HL-60/S4 treated with phorbol 12-myristate 13-acetate at 8.2 ng/mL for 4 days and 3 days (cell line): ENCODE measurements around the gene CBARP.
"Not testable (repeated sequence)": the region's sequence is repeated elsewhere in the genome, so short reads cannot be mapped to it uniquely, and the experiment has no call there.

Source experiments
- in situ Hi-C: fragments of 300-500 bp; cut with MboI; formaldehyde crosslinking; loops from 2 replicates; pipeline ENCODE4 v1.15.0; 2022; ENCODE audit warnings: low sequenced_read_pairs

Gene CBARP

DNA sequence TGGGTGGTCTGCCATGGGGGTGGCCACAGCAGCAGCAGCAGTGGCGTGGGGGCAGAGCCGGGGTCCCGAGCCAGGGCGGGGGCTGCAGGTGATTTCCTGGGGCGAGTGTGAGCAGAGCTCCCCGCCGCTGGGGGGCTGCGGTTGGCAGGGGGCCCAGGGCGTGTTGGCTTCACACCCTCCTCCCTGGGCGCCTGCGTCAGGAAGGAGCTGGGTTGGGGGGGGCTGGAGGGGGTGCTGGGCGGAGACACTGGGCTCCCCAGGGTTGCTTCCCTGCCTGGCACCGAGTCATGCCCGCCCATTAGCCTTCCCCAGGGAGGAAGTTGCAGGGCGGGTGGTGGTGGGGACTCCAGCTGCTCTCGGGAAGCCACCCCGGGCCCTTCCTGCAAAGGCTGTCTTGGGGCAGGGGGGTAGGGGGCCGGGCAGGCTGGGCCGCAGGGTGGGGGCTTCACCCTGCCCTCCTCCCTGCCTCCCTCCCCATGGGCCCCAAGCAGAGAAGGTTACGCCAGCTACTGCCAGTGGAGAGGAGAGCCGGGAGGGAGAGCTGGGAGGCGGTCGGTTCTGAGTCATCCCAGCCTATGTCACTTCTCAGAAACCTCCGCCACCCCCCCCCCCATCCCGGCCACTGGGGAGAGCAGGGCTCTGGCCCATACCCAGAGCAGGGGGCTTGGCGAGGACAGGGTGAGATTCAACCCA lies 15.2 kb upstream of the CBARP start:
- in situ Hi-C loops: no loop called here

DNA sequence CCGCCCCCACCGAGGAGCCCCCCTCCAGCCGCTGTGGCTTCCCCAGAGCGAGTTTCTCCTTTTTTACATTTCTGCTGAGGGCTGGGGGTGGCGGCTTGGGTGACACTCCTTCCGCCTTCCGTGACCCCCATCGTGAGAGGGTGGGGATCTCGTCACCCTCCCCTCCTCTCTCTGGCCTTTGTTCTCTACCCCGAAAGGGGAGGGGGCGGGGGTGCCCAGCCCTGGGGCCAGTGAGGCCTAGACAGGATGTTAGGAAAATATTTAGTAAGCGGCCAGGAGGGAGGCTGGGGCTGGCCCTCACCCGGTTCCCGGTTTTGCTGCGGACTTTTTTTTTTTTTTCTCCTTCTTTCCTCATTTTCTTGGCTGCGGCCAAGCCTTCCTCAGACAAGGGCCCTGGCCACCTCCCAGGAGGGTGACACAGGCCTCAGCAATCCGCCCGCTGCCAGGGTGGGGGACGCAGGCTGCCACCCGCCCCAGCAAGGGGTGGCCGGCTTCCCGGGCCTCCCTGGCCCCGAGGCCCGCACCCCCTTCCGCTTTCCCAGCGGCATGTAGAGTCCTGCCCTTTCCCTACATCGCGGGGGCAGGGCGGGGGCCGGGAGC lies 14.5 kb upstream of the CBARP start:
- in situ Hi-C loops: no loop called here

DNA sequence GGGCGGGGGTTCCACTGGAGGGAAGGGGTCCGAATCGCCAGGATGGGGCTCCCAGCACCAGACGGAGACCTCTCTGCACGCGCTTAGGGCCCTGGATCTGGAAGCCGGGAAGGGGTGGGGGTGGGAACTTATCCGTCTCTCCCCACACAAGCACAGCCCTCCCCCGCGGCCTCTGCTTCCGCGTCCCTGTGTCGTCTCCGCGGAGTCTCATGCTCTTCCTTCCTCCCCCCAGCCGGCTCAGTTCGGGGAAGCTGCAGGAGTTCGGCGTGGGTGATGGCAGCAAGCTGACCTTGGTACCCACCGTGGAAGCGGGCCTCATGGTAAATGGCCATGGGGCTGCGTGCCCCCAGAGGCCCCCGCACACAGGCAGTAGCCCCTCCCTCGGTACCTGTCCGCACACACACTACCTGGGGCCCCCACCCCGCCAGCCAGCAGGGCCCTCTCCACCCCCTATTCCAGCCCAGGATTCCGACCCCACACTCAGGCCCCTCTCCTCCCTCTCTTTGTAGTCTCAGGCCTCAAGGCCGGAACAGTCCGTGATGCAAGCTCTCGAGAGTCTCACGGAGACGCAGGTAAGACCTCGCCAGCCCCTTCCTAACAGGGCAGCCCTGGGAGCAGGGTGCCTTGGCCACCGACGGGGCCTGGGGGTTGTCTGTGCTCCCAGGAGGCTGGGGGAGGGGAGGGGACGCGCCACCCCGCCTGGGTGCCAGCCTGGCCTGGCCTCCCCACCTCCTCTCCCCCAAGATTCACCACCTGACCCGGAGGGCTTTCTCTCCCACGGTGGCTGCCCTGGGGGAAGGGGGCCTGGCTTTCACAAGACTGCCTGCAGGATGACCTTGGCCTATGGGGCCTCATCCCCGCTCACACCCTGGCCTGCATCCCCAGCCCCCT lies 13.8 kb upstream of the CBARP start:
- in situ Hi-C loops: no loop called here

DNA sequence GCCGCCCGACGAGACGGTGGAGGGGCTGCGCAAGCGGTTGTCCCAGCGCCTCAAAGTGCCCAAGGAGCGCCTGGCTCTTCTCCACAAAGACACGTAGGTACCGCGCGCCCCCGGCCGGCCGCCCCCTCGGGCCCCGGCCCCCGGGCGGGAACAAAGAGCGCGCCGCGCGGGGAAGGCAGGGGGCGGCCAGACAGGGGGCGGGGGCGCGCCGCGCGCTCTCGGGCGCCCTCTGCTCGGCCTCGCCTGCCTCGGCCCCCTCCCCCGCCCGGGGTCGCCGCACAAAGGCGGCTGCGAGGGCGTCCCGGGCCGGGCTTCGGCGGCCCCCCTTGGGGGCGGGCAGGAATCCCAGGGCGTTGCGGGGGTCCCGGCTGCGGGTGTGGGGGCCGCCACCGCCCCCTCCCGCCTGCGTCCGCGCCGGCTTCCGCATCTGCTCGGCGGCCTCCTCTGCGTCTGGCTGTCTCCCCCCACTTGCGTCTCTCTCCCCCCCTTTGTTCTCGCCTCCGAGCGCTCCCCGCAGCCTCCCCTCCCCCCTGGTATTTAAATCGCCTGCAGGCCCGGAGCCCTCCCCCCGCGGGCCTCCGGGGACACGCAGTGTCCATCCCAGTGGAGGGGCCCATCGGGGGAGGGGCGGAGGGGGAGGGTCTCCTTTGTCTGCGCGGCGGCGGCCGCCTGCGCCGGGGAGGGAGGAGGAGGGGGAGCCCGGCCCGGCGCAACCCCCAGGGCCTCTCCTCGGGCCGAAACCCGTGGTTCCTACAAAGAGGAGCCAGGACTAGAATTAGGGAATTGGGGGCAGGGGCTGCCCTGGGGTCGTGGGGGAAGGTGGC lies 12.8 kb upstream of the CBARP start:
- in situ Hi-C loops: no loop called here

DNA sequence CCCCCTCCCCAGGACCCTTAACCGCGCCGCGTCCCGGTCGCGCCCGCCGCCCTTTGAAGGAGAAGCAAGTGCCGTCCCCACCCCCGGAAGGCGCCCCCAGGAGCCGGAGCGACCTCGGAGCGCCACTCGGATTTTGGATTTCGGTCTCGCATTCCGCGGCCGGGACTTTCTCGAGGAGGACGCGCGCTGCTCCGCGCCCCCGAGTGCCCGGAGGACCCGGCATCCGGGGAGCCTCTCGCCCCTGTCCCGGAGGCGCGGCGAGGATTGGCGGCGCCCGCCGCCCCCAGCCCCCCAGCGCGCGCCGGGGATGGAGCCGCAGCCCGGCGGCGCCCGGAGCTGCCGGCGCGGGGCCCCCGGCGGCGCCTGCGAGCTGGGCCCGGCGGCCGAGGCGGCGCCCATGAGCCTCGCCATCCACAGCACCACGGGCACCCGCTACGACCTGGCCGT lies 12.2 kb upstream of the CBARP start:
- in situ Hi-C loops: no loop called here

DNA sequence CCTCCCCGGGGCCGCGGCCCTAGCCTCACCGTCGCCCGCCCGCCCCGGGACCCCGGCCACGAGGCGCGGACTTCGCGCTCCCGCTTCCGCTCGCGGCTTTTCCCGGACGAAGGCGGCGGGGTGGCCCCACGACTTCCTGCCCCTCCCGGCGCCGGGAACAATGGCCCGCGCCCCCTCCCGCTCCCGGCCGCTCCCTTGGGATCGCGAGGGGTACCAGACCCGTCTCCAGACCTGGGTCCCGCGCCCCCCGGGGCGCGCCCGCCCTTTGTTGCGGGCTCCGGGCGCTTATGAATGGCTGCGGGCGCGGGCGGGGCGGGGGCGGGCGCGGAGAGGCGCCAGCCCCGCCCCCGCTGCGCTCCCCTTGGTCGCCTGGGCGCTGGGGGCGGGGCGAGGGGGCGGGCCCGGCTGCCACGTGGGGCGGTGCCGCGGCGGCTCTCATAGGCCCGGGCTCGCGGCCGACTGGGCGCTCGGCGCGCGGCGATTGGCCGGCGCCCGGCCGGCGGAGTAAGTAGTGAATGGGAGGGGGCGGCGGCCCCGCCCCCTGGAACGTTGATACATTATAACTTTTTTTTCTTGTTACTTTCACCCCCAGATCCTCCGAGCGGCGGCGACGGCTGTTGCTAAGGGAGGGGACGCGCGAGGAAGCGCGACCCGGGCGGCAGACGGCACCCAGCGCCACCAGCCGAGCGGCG lies 11.6 kb upstream of the CBARP start:
- in situ Hi-C loops: no loop called here

DNA sequence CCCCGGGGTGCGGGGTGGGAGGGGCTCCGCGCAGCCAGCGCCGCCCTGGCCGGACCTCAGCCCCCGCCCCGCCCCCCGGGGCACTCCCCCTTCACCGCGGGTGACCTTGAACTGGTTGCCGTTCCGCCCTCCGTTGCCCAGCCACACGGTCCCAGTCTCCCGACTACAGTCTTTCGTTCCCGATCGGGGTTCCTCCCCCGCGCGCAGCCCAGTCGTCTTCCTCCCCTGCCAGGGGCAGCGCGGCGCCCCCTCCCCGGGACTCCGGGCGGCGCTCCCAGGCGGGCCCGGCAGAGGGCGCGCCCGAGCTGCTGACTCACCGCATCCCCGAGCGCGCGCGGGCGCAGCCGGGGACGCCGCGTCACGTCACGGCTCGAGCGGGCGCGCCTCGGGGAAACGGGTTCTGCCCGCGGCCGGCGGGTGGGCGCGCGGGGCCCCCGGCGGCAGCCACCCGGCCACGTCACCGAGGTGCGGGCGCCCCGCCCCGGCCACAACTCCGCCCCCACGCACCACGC lies 11.0 kb upstream of the CBARP start:
- in situ Hi-C loops: no loop called here

DNA sequence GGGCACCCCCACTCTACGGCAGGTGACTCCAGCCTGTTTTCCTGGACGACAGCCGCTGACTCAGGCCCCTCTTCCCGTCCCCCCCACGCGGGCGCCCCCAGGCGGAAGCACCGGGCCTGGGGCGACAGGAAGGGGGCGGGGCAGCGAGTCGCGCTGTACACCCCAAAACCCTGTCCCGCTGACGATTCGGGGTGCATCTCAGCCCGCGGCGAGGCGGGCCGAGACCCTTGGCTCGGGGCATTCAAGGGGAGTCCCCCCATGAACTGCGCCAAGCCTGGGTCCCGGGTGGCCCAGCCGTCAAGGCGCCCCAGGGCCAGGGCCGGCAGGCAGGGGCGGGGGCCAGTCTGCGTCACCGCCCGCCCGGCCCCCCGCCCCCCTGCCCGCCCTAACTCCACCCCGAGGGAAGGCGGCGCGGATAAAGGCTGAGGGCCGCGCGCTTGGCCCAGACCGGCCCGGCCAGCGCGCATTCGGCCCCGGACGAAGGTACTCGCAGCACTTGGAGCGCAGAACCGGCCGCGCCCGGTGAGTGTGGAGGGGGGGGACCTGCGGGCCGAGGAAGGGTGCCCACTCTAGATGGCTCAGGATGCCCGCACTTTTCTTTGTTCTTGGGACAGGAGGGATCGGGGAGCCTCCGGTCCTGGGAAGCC lies 10.5 kb upstream of the CBARP start, which contains the start of gene MIDN:
Gene MIDN (plus strand): TSS at position 445 of the 647 bp plus-strand sequence. CDS start 1,714 bp downstream, outside the sequence.
- in situ Hi-C loops: no loop called here

DNA sequence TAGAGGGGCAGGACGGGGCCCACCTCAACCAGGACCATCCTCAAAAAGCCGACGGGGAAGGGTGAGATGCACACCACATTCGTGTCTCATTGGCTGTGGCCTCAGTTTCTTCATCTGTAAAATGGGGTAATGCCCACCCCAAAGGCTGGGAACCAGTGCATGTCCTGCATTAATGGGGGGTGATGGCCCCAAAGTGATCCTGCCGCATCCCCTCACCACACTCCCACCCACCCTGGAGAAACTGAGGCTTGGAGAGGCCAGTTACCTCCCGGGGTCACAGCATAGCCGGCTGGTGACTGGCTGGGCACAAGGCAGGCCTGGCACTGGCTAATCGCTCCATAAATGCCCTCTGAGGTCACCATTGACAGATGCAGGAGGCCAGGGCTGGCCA lies 9.9 kb upstream of the CBARP start:
- in situ Hi-C loops: no loop called here

DNA sequence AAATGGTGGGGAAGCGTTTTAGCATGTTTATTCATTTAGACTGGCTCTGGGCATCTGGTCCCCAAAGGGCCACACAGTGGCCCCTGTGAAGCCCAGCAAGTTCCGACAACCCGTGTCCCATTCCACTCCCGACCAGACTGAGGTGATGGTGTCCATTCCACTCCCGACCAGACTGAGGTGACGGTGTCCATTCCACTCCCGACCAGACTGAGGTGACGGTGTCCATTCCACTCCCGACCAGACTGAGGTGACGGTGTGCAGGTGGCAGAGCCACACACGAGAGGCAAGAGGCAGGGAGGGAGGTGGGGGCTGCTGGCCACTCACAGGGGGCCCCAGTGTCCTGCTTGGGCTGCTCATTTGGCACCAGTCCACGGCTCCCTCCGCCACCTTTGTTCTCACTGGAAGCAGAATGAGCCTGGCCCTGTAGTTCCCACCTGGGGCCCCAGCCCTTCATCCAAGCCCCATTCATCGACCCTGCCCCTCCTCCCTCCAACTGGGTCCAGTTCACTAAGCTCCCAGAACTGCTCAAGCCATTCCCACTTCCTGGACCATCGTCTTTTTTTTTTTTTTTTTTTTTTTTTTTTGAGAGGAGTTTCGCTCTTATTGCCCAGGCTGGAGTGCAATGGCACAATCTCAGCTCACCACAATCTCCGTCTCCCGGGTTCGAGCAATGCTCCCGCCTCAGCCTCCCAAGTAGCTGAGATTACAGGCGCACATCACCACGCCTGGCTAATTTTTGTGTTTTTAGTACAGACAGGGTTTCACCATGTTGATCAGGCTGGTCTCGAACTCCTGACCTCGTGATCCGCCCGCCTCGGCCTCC lies 8.7 kb upstream of the CBARP start:
- in situ Hi-C loops: not testable (repeated sequence)

DNA sequence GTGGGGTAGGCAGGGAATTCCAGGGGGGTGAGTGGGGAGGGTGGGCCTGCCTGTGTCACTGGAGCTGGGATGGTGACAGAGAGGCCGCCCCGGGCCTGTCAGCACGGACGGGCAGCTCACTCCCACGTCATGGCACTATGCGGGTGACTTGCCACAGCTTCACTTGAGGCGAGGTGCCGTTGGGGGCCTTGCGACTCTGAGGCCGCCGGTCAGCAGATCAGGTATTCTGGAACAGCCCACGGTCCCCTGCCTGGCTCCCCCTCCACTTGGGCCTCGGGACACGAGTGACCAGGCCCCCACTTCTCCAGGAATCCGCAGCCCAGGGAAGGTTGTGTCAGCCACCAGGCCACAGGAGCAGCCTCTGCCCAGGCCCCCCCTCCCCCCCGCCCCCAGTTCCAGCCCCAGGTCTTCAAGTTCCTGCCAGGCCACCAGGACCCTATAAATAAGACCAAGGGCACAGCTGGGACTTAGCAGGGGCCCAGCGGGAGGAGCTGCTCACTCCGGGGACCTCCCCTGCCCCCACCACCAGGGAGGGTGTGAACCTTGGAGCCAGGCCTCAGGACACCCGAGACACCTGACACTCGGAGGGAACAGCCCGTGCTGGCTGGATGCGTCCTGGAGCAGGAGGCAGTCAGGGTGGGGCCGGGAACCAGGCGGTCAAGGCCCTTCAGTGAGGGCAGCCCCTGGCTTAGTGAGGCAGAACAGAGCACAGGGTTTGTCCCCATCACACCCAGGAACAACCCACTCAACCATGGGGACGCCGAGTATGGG lies 7.9 kb upstream of the CBARP start:
- in situ Hi-C loops: no loop called here

DNA sequence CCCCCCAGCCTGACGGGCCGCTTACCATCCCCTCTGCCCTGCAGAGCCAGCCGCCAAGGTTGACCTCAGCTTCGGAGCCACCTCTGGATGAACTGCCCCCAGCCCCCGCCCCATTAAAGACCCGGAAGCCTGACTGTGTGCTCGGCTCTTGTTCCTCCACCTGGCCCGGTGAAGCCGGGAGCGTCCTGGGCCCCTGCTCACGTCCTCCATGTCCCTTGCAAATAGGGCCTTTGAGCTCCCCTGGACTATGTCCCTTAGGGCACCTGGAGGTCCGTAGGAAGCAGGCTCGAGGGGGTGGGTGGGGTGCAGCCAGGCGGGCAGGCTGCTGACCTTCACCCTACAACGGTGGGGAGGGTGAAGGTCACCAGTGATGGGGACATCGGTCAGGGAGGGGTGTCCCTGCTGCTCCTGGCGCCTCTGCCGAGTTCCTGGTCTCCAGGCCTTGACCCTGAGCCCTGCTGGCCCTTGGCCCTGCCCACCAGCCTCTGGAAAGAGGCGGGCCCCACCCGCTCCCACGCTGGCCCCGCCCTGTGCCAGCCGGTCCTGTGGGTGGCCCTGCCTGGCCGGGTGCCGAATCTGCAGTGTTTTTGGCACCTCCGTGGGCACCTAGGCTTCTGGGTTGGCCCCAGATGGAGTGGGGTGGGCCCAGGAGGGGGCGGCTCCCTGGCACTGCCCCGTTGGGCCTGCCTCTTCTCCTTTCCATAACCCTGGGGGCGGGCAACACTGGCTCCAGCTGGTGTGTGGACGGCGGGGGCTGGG lies 7.1 kb upstream of the CBARP start:
- in situ Hi-C loops: no loop called here

DNA sequence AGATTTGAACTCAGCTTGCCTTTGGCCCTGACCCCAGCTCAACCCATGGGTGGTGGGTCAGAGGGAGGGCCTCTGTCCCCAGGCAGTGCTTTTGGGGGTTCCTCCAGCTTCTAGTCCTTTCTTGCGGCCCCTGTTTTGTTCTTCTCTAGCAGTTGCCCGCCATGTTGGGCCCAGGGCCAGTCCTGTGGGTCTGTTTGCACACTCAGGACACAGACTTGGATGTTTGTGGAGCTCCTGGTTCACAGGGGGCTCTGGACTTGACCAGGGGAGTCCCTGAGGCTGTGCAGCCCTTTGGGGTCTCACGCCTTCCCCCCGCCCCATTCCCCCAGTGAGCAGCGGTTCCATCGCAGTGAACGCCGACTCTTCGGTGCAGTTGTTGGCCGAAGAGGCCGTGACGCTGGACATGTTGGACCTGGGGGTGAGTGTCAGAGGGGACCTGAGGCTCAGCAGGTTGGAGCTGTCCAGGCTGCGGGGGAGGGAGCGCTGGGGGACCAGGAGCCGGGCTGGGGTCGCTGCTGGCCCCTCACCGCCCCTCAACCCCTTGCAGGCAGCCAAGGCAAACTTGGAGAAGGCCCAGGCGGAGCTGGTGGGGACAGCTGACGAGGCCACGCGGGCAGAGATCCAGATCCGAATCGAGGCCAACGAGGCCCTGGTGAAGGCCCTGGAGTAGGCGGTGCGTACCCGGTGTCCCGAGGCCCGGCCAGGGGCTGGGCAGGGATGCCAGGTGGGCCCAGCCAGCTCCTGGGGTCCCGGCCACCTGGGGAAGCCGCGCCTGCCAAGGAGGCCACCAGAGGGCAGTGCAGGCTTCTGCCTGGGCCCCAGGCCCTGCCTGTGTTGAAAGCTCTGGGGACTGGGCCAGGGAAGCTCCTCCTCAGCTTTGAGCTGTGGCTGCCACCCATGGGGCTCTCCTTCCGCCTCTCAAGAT lies 6.2 kb upstream of the CBARP start:
- in situ Hi-C loops: no loop called here

DNA sequence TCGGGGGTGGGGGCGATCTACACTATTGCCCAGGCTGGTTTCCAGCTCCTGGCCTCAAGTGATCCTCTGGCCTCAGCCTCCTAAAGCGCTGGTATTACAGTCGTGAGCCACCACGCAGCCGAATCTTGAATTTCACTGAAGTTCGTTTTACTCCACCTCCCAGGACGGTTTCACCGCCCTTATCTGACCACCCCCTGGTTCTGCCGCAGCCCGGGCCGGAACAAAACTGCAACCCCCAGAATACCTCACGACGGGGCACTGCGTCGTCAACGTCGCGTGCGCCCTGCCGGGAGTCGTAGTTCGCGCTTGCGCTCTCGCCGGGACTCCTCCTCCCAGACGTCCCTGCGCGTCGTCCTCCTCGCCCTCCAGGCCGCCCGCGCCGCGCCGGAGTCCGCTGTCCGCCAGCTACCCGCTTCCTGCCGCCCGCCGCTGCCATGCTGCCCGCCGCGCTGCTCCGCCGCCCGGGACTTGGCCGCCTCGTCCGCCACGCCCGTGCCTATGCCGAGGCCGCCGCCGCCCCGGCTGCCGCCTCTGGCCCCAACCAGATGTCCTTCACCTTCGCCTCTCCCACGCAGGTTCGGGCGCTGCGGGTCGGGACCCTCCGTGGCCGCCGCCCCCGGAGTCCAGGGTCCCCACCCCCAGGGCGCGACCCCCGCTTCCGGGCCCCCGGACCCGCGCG lies 3.8 kb upstream of the CBARP start, which contains the start of gene ATP5F1D:
Gene ATP5F1D (plus strand): TSS at position 335 of the 679 bp plus-strand sequence. CDS start 100 bp downstream, at position 435.
- in situ Hi-C loops: no loop called here

DNA sequence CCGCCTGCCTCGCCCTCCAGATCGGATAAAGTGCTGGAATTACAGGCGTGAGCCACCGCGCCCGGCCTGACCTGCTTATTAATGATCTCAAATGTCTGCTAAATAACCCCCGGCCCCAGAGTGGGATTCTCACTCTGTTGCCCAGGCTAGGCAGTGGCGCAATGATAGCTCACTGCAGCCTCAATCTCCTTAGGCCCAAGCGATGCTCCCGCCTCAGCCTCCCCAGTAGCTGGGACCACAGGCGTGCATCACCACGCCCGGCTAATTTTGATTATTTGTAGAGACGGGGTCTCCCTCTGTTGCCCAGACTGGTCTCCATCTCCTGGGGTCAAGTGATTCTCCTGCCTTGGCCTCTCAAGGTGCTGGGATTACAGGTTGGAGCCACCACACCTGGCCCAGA lies 3.1 kb upstream of the CBARP start:
- in situ Hi-C loops: no loop called here
